GM12878 (cell line): Measurements from ENCODE around the gene RESP18.

Source experiments
- BHLHE40 ChIP-seq, 2 experiments: fragments of 450-650 bp in 1 of 2; IDR thresholded peaks; 2 replicates each; pipeline ENCODE4 v1.6.1; 2011 to 2017; ENCODE audit warnings: low read depth in 2 of 2, borderline replicate concordance in 1 of 2, improper control_type of control experiment in 1 of 2, low read length in 1 of 2, mild to moderate bottlenecking in 1 of 2
- CBX5 ChIP-seq: sonication (generic); IDR thresholded peaks from 2 replicates; pipeline ENCODE4 v1.6.1; 2016; ENCODE audit warnings: low read depth, moderate library complexity, mild to moderate bottlenecking, inconsistent platforms
- CTCF ChIP-seq, 3 experiments: IDR thresholded peaks in 2 of 3; conservative IDR thresholded peaks in 1 of 3; 2 replicates each; pipeline ENCODE4 v1.5.1; 2011; ENCODE audit warnings: low read depth in 3 of 3, low read length in 3 of 3, mild to moderate bottlenecking in 3 of 3, control low read depth in 2 of 3, moderate library complexity in 2 of 3, inconsistent platforms in 1 of 3, mixed read lengths in 1 of 3; ENCODE audit not compliant: control insufficient read depth in 2 of 3, insufficient read depth in 1 of 3; ENCODE audit errors: extremely low read depth in 1 of 3
- EED ChIP-seq: sonication (generic); IDR thresholded peaks from 2 replicates; pipeline ENCODE4 v1.6.1; 2016; ENCODE audit warnings: antibody characterized with exemption, low read depth
- ETV6 ChIP-seq, 2 experiments: fragments of 450-650 bp in 1 of 2; IDR thresholded peaks in 1 of 2; conservative IDR thresholded peaks in 1 of 2; 2 replicates each; pipeline ENCODE4 v1.6.1; 2014; ENCODE audit warnings: antibody characterized with exemption in 1 of 2, borderline replicate concordance in 1 of 2, low read depth in 1 of 2, mild to moderate bottlenecking in 1 of 2, moderate library complexity in 1 of 2
- NR2C1 ChIP-seq: fragments of 450-650 bp; IDR thresholded peaks from 2 replicates; pipeline ENCODE4 v1.6.1; 2017; ENCODE audit warnings: antibody characterized with exemption, mild to moderate bottlenecking, moderate library complexity
- NRF1 ChIP-seq: conservative IDR thresholded peaks from 2 replicates; pipeline ENCODE4 v1.6.1; 2011; ENCODE audit warnings: mild to moderate bottlenecking, low read depth, low read length, improper control_type of control experiment
- PKNOX1 ChIP-seq: fragments of 450-650 bp; IDR thresholded peaks from 2 replicates; pipeline ENCODE4 v1.6.1; 2016; ENCODE audit warnings: mild to moderate bottlenecking
- POLR2AphosphoS5 ChIP-seq: IDR thresholded peaks from 2 replicates; pipeline ENCODE4 v1.6.1; 2011; ENCODE audit warnings: mild to moderate bottlenecking, low read length, inconsistent platforms
- TAF1 ChIP-seq: IDR thresholded peaks from 2 replicates; pipeline ENCODE4 v1.6.1; 2011; ENCODE audit warnings: mild to moderate bottlenecking, low read depth, low read length, borderline replicate concordance

GRCh38 chr2:219293736-219294231, 38.8 kb downstream of the RESP18 start:
- TF ChIP-seq BHLHE40 (IDR thresholded peaks at IDR 0.05; ENCODE audit: borderline replicate concordance in 1 of 2, low read depth in 2 of 2, low read length in 1 of 2) (no peak), CTCF (IDR thresholded peaks at IDR 0.05 in 2 of 3, conservative IDR thresholded peaks at IDR 0.05 in 1 of 3; ENCODE audit: control insufficient read depth in 2 of 3, extremely low read depth in 1 of 3, insufficient read depth in 1 of 3, low read depth in 3 of 3, low read length in 3 of 3) (no peak), PKNOX1 (no peak), NR2C1 (no peak), NRF1 (no peak), CBX5 (no peak), TAF1 (no peak), POLR2AphosphoS5 (no peak), EED (no peak), ETV6 (conservative IDR thresholded peaks at IDR 0.05 in 1 of 2, IDR thresholded peaks at IDR 0.05 in 1 of 2; ENCODE audit: borderline replicate concordance in 1 of 2, low read depth in 1 of 2) (no peak)
